HL-60 (cell line): Measurements from ENCODE around the gene ZNF814.

ENCODE experiments used
- CTCF ChIP-seq: IDR thresholded peaks from one replicate; pipeline ENCODE4 v1.5.1; 2011; ENCODE audit warnings: low read length, control low read depth, inconsistent platforms; ENCODE audit not compliant: insufficient read depth
- GABPA ChIP-seq: IDR thresholded peaks from 2 replicates; pipeline ENCODE4 v1.6.1; 2012; ENCODE audit warnings: low read depth
- POLR2AphosphoS5 ChIP-seq: IDR thresholded peaks from 2 replicates; pipeline ENCODE4 v1.6.1; 2012; ENCODE audit warnings: low read depth
- SPI1 ChIP-seq: IDR thresholded peaks from 2 replicates; pipeline ENCODE4 v1.6.1; 2012; ENCODE audit warnings: low read depth, mild to moderate bottlenecking, borderline replicate concordance
- TF ChIP-seq, protein P1 (sequence below): IDR thresholded peaks from 2 replicates; pipeline ENCODE4 v1.6.1; 2012; ENCODE audit warnings: low read depth; ENCODE audit not compliant: insufficient replicate concordance

DNA sequence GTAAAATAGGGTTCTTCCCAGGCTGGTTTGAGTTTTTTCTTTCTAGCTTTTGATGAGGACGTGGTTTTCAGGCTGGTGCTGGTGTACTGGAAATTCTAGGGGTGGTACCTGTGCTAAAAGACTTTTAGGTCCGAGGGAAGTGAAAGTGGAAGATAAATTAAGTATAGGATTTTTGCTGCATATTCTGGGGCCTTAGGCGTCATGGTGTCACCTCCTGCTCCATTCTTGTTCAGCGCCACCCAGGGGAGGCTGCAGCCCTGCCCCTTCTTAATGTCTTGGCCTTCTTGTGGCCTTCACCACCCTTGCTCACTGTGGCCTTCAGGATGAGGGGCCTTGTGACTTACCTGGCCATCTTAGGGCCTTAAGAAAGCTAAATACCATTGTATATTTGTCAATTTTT is 86.6 kb downstream of the ZNF814 start:
- TF ChIP-seq, protein P1, sequence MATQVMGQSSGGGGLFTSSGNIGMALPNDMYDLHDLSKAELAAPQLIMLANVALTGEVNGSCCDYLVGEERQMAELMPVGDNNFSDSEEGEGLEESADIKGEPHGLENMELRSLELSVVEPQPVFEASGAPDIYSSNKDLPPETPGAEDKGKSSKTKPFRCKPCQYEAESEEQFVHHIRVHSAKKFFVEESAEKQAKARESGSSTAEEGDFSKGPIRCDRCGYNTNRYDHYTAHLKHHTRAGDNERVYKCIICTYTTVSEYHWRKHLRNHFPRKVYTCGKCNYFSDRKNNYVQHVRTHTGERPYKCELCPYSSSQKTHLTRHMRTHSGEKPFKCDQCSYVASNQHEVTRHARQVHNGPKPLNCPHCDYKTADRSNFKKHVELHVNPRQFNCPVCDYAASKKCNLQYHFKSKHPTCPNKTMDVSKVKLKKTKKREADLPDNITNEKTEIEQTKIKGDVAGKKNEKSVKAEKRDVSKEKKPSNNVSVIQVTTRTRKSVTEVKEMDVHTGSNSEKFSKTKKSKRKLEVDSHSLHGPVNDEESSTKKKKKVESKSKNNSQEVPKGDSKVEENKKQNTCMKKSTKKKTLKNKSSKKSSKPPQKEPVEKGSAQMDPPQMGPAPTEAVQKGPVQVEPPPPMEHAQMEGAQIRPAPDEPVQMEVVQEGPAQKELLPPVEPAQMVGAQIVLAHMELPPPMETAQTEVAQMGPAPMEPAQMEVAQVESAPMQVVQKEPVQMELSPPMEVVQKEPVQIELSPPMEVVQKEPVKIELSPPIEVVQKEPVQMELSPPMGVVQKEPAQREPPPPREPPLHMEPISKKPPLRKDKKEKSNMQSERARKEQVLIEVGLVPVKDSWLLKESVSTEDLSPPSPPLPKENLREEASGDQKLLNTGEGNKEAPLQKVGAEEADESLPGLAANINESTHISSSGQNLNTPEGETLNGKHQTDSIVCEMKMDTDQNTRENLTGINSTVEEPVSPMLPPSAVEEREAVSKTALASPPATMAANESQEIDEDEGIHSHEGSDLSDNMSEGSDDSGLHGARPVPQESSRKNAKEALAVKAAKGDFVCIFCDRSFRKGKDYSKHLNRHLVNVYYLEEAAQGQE = no peak
- TF ChIP-seq CTCF = no peak
- TF ChIP-seq SPI1 = no peak
- no peak for TF ChIP-seq POLR2AphosphoS5
- no peak for TF ChIP-seq GABPA
